Measurements from ENCODE around the gene TTLL5. TPM values are rescaled to one million over a fixed set of nuclear protein-coding genes. Genes with fewer than 3 reads are reported as not detected.

Gene TTLL5
- polyA plus RNA-seq, 1 experiment = 24.1 TPM

GRCh38 chr14:75959031-75959430 lies 298.0 kb downstream of the TTLL5 start:
- no peak for DNase-seq (ENCODE audit: low read depth, low spot score)
- H3K27ac ChIP-seq (ENCODE audit: low read depth, low read length) = no peak overlapping the region
- H3K9me3 ChIP-seq (ENCODE audit: control insufficient read depth, insufficient read depth, low read length) = no peaks in the 10 kb centered on the region
- no peak for TF ChIP-seq CTCF (IDR thresholded peaks at IDR 0.05; ENCODE audit: low read depth, low read length)
- H3K27me3 ChIP-seq (ENCODE audit: control insufficient read depth, insufficient read depth, low read length) = no peaks in the 10 kb centered on the region
- ChIA-PET POLR2A (no interaction called here), CTCF (no interaction called here)
- H3K4me3 ChIP-seq (ENCODE audit: low read depth, low read length) = no peak overlapping the region

- CTCF ChIA-PET = interaction anchor here (0.7 to 1.2 kb wide), 5 partner anchors 55 to 249 kb away, joined by 3 to 9 read pairs (median 5); no protein-coding TSS in a partner anchor
- no peaks in the 10 kb centered on the region for H3K9me3 ChIP-seq (ENCODE audit: control insufficient read depth, insufficient read depth, low read length)
- TF ChIP-seq CTCF (IDR thresholded peaks at IDR 0.05; ENCODE audit: low read depth, low read length) = no peak
- no peak overlapping the region for H3K27ac ChIP-seq (ENCODE audit: low read depth, low read length)
- H3K4me3 ChIP-seq (ENCODE audit: low read depth, low read length) = no peak overlapping the region
- POLR2A ChIA-PET = no interaction called here
- DNase-seq (ENCODE audit: low read depth, low spot score) = no peak
- no peaks in the 10 kb centered on the region for H3K27me3 ChIP-seq (ENCODE audit: control insufficient read depth, insufficient read depth, low read length)
Observed at GRCh38 chr14:75960231-75960630, 299.2 kb downstream of the TTLL5 start.

GRCh38 chr14:75961662-75962061 lies 300.6 kb downstream of the TTLL5 start:
- H3K27me3 ChIP-seq (ENCODE audit: control insufficient read depth, insufficient read depth, low read length) = no peaks in the 10 kb centered on the region
- POLR2A ChIA-PET = no interaction called here
- no peak overlapping the region for H3K4me3 ChIP-seq (ENCODE audit: low read depth, low read length)
- H3K9me3 ChIP-seq (ENCODE audit: control insufficient read depth, insufficient read depth, low read length) = no peaks in the 10 kb centered on the region
- CTCF ChIA-PET = interaction anchor here (0.7 kb wide), 1 partner anchor 55 kb away, joined by 4 read pairs; no protein-coding TSS in a partner anchor
- no peak for DNase-seq (ENCODE audit: low read depth, low spot score)
- TF ChIP-seq CTCF (IDR thresholded peaks at IDR 0.05; ENCODE audit: low read depth, low read length) = no peak
- no peak overlapping the region for H3K27ac ChIP-seq (ENCODE audit: low read depth, low read length)

GRCh38 chr14:75967866-75968265 lies 306.8 kb downstream of the TTLL5 start:
- POLR2A ChIA-PET = no interaction called here
- Histone ChIP-seq H3K4me3 (ENCODE audit: low read depth, low read length) (no peak overlapping the region), H3K9me3 (ENCODE audit: control insufficient read depth, insufficient read depth, low read length) (no peaks in the 10 kb centered on the region), H3K27me3 (ENCODE audit: control insufficient read depth, insufficient read depth, low read length) (no peaks in the 10 kb centered on the region), H3K27ac (ENCODE audit: low read depth, low read length) (no peak overlapping the region)
- CTCF ChIA-PET = interaction anchor here (0.6 to 1.3 kb wide), 3 partner anchors 49 to 256 kb away, joined by 3 to 5 read pairs (median 3); no protein-coding TSS in a partner anchor
- no peak for DNase-seq (ENCODE audit: low read depth, low spot score)
- TF ChIP-seq CTCF (IDR thresholded peaks at IDR 0.05; ENCODE audit: low read depth, low read length) = no peak

- no peak for DNase-seq (ENCODE audit: low read depth, low spot score)
- H3K27me3 ChIP-seq (ENCODE audit: control insufficient read depth, insufficient read depth, low read length) = no peaks in the 10 kb centered on the region
- no peaks in the 10 kb centered on the region for H3K9me3 ChIP-seq (ENCODE audit: control insufficient read depth, insufficient read depth, low read length)
- H3K4me3 ChIP-seq (ENCODE audit: low read depth, low read length) = no peak overlapping the region
- ChIA-PET CTCF (interaction anchor here (1.1 to 1.5 kb wide), 2 partner anchors 257 to 259 kb away, joined by 5 read pairs; no protein-coding TSS in a partner anchor), POLR2A (no interaction called here)
- no peak for TF ChIP-seq CTCF (IDR thresholded peaks at IDR 0.05; ENCODE audit: low read depth, low read length)
- H3K27ac ChIP-seq (ENCODE audit: low read depth, low read length) = no peak overlapping the region
Observed at GRCh38 chr14:75968456-75968855, 307.4 kb downstream of the TTLL5 start.
